ENCODE data around the gene ONECUT2.

DNA sequence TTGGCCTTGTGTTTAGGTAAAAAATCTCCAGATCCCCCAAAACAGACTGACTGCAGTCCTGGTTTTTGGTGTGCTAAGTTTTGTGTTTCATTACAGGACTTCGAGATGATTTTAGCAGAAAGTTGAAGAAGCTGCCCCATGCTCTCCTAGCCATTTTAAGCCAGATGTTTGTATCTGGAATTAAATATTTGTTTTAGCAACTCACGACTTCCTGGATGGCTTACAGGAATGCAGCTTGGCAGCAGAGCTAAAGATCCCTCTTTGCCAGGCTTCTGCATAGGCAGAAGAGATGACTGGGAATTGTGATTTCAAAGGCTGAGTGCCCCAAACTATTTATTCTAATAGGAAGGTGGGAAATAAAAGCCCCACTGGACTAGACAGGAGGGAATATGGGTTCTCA lies 31.1 kb downstream of the ONECUT2 start:
- TF ChIP-seq, protein P1, sequence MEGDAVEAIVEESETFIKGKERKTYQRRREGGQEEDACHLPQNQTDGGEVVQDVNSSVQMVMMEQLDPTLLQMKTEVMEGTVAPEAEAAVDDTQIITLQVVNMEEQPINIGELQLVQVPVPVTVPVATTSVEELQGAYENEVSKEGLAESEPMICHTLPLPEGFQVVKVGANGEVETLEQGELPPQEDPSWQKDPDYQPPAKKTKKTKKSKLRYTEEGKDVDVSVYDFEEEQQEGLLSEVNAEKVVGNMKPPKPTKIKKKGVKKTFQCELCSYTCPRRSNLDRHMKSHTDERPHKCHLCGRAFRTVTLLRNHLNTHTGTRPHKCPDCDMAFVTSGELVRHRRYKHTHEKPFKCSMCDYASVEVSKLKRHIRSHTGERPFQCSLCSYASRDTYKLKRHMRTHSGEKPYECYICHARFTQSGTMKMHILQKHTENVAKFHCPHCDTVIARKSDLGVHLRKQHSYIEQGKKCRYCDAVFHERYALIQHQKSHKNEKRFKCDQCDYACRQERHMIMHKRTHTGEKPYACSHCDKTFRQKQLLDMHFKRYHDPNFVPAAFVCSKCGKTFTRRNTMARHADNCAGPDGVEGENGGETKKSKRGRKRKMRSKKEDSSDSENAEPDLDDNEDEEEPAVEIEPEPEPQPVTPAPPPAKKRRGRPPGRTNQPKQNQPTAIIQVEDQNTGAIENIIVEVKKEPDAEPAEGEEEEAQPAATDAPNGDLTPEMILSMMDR (IDR thresholded peaks at IDR 0.05), result no peak
- no peak for TF ChIP-seq POLR2A (IDR thresholded peaks at IDR 0.05; ENCODE audit: low read depth)
- TF ChIP-seq POLR2AphosphoS5 (IDR thresholded peaks at IDR 0.05), result no peak

All from esophagus muscularis mucosa (tissue), 3 donors.